ENCODE results near the gene ACOT9.
"Not testable (repeated sequence)": the region's sequence is repeated elsewhere in the genome, so short reads cannot be mapped to it uniquely, and the experiment has no call there.

The ACOT9 gene

DNA sequence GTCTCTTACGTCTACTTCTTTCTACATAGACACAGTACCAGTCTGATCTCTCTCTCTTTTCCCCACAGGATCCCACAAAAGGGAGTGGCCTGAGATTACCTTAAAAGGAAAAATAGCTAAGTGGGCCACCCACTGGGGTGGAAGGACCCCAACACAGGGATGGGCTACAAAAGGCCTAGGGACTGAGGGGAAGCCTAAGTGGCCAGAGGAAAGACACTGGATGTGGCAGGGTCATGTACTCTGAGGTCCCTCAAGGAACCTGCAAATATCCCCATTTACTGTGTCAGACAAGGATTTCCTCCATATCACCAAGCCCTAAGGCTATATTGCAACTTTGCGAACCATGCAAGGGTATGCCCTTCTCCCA, 82.3 kb downstream of the ACOT9 start:
- TF ChIP-seq, protein P1, sequence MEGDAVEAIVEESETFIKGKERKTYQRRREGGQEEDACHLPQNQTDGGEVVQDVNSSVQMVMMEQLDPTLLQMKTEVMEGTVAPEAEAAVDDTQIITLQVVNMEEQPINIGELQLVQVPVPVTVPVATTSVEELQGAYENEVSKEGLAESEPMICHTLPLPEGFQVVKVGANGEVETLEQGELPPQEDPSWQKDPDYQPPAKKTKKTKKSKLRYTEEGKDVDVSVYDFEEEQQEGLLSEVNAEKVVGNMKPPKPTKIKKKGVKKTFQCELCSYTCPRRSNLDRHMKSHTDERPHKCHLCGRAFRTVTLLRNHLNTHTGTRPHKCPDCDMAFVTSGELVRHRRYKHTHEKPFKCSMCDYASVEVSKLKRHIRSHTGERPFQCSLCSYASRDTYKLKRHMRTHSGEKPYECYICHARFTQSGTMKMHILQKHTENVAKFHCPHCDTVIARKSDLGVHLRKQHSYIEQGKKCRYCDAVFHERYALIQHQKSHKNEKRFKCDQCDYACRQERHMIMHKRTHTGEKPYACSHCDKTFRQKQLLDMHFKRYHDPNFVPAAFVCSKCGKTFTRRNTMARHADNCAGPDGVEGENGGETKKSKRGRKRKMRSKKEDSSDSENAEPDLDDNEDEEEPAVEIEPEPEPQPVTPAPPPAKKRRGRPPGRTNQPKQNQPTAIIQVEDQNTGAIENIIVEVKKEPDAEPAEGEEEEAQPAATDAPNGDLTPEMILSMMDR (IDR thresholded peaks at IDR 0.05; ENCODE audit: insufficient read depth, low read length, missing control alignments): no peak
- no peak overlapping the region for H3K4me3 ChIP-seq (ENCODE audit: low read depth, low read length)
- ChIA-PET POLR2A (no interaction called here), CTCF (no interaction called here)
- no peak for DNase-seq (ENCODE audit: low read depth, low spot score)

DNA sequence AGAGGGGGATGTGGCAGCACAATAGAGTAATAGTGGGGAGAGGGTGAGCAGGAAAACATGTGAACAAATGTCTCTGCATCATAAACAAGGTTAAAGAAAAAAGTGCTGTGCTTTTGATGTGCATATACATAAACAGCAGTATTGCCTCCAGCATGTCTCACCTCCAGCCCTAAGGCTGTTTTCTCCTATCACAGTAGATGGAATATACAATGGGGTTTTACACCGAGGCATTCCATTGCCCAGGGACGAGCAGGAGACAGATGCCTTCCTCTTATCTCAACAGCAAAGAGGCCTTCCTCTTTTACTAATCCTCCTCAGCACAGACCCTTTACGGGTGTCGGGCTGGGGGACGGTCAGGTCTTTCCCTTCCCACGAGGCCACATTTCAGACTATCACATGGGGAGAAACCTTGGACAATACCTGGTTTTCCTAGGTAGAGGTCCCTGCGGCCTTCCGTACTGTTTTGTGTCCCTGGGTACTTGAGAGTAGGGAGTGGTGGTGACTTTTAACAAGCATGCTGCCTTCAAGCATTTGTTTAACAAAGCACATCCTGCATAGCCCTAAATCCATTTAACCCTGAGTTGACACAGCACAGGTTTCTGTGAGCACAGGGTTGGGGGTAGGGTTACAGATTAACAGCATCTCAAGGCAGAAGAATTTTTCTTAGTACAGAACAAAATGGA, 82.9 kb downstream of the ACOT9 start:
- POLR2A ChIA-PET; CTCF ChIA-PET; H3K4me3 ChIP-seq (ENCODE audit: low read depth, low read length); DNase-seq (ENCODE audit: low read depth, low spot score): not testable (repeated sequence)

DNA sequence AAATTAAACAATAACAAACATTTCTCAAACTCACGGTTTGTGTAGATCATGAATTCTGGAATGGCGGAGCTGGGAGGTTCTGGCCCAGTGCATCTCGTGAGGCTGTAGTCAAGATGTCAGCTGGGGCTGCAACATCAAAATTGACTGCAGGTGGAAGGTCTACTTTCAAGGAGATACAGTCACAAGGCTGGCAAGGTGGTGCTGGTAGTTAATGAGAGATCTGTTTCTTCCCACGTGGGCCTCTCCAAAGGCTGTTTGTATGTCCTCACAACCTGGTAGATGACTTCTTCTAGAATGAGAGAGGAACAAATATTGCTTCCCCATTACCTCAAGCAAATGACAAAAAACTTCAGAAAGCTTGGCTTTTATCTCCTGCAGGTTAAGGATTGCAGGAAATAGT, 83.7 kb downstream of the ACOT9 start:
- no peak for DNase-seq (ENCODE audit: low read depth, low spot score)
- TF ChIP-seq, protein P1 (IDR thresholded peaks at IDR 0.05; ENCODE audit: insufficient read depth, low read length, missing control alignments): no peak
- no peak overlapping the region for H3K4me3 ChIP-seq (ENCODE audit: low read depth, low read length)
- POLR2A ChIA-PET: no interaction called here
- CTCF ChIA-PET: no interaction called here

DNA sequence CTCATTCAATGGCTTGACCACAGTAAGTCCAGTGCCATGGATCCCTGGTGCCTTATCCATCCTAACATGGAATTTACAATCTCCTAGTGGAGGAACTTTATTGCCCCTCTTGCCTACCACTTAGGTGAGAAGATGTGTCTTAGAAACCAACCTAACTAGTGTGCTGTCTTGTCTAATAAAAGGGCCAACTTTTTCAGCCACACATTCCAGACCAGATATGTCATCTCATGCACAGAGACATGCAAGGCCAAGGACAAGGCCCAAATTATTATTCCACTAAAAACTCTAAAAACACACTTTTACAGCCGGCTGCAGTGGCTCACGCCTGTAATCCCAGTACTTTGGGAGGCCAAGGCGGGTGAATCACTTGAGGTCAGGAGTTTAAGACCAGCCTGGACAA, 86.4 kb downstream of the ACOT9 start:
- CTCF ChIA-PET: no interaction called here
- TF ChIP-seq, protein P1 (IDR thresholded peaks at IDR 0.05; ENCODE audit: insufficient read depth, low read length, missing control alignments): no peak
- no peak overlapping the region for H3K4me3 ChIP-seq (ENCODE audit: low read depth, low read length)
- POLR2A ChIA-PET: no interaction called here
- no peak for DNase-seq (ENCODE audit: low read depth, low spot score)

DNA sequence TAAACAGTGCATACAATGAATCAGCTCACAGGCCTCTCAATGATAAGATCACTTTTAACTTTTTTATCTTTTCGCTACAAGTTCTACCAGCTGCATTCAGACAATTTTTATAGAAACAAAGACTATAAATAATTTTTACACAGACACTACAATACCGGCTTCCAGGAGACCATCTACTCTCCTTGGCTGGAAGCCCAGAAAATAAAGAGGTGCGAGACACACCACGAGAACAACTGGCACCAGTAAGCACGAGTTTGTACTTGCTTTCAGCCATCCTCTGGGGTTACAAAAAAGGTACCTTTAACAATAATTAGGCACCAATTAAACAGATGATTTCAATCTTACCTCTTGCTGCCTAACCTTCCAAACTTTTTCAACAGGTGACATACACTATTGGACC, 87.0 kb downstream of the ACOT9 start:
- TF ChIP-seq, protein P1 (IDR thresholded peaks at IDR 0.05; ENCODE audit: insufficient read depth, low read length, missing control alignments): no peak
- H3K4me3 ChIP-seq (ENCODE audit: low read depth, low read length): no peak overlapping the region
- ChIA-PET CTCF (no interaction called here), POLR2A (no interaction called here)
- DNase-seq (ENCODE audit: low read depth, low spot score): no peak
